HG03558 (cell line): Measurements from ENCODE around the gene SEC63.
"Not testable (repeated sequence)": the region's sequence is repeated elsewhere in the genome, so short reads cannot be mapped to it uniquely, and the experiment has no call there.

Experiments
- ATAC-seq: cut with Tn5 transposase; IDR thresholded peaks from one replicate; pipeline ENCODE4 v1.9.1; 2021; ENCODE audit warnings: moderate number of reproducible peaks; ENCODE audit not compliant: unreplicated experiment; ENCODE audit errors: extremely low read depth

Gene SEC63

DNA sequence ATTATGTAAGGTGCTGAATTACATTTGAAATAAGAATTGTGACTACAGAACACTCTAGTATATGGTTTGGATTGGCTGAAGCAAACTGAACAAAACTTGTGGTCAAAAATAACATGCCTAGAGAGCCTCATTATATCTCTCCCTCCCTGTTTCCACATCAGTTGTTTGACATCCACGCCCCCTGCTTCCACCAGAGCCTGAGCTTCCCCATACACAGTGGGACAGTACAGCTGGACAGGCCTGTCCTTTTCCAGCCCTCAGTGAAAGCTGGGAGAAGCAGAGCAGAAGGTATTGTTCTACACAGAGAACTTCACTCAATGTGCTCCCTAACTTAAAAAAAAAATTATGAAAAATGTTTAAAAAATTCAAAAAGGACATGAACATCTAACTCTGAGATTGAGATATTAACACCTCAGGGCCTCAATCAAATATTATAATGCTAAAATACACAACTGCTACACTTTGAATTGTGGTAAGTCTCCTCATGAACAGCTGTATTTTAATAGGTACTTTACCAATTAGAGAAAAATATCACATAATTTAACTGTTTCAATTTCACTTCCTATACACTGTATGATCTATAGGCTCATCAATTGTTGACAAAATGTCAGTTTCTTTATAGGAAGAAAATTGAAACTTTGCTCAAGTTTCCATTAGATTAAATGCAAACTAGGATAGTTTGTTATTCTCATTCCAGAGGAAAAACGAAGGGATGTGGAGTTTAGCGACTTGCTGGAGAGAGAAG is 89.0 kb downstream of the SEC63 start:
- no peak for ATAC-seq

DNA sequence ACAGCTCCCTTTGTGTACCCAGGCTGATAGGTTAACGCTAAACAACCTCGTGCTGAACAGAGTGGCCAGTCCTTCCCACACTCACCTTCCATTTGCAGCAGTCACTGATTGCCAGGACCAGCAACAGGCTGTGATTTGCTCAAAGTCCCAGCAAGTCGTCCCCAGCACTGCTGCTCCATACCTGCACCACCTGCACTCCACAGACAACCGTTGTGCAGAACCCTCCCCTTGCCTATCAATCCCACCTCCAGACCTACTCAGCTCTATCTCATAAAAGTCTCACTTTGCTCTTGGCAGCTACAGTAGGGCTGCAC is 90.7 kb downstream of the SEC63 start:
- ATAC-seq = no peak

GRCh38 chr6:107866606-107867301 is 91.3 kb downstream of the SEC63 start:
- no peak for ATAC-seq

DNA sequence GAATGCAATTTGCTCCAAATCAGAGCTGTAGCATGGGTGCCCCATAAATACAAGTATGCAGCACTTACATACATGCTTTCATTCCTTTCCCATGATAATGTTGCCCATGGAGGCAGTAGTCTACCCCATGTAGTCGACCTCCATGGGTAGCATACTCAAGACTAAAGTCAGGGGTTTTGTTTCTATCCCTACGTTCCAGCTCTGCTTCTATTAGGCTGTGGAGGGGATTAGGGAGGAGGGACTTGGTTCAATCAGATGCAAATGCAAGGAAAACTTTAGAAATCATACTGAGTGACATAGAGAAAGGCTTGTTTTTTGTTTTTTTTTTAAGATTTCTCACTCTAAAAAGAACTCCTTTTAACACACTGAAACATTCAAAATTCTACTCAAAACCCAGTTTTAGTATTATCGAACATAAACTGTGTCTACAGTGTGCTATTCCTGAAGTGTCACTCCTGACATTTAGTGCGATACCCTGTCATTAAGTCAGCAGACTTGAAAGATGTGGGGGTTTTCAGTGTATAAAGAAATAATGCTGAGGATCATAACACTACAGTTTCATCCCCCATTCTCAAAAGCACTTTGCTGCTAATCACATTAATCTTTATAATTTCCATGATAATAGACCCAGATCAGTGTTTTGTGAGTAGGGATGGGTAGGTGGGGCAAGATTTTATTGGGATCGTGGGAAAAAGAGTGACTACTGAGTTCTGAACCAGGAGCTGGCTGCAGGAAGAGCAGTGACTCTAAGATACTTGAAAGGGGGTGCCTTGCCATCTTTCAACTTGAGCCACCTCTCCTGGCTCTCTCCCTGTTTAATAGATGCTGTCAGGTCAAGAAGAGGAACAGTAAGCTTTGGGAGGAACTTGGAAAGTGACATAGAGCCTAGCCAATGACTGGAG is 93.5 kb downstream of the SEC63 start:
- no peak for ATAC-seq

DNA sequence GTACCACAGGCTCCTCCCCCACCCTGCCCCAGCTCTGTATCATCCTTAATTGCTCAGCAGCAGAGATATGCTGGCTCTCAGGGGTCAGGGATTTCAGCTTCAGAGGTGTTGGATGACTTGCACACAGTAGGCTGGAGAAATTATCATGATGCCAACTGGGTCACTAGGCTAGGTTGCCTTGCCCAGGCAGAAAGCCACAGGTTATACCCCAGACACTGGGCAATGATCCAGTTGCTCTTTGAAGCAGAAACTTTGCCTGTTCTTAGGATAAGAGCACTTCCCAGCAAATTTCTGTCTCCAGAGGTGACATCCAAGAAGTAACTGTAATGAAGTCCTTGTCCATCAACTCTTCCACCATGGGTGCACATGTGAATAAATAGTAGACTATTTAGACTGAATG is 95.6 kb downstream of the SEC63 start:
- no peak for ATAC-seq

- ATAC-seq = not testable (repeated sequence)
Measured at GRCh38 chr6:107860963-107861362, 97.0 kb downstream of the SEC63 start.

DNA sequence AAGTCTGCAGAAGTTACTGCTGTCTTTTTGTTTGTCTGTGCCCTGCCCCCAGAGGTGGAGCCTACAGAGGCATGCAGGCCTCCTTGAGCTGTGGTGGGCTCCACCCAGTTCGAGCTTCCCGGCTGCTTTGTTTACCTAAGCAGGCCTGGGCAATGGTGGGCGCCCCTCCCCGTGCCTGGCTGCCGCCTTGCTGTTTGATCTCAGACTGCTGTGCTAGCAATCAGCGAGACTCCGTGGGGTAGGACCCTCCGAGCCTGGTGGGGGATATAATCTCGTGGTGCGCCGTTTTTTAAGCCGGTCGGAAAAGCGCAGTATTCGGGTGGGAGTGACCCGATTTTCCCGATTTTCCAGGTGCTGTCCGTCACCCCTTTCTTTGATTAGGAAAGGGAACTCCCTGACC is 97.9 kb downstream of the SEC63 start:
- not testable (repeated sequence) for ATAC-seq

DNA sequence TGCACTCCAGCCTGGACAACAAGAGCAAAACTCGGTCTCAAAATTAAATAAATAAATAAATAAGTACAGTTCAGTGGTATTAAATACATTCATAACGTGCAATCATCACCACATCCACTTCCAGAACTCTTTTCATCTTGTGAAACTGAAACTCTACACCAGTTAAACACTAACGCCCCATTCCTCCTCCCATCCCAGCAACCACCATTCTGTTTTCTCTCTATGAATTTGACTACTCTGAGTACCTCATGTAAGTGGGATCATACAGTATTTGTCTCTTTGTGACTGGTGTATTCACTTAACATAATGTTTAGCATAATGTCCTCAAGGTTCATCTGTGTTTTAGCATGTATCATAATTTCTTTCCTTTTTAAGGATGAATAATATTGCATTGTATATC is 104.8 kb downstream of the SEC63 start:
- no peak for ATAC-seq

- no peak for ATAC-seq
Measured at GRCh38 chr6:107849325-107849724, 108.7 kb downstream of the SEC63 start.

DNA sequence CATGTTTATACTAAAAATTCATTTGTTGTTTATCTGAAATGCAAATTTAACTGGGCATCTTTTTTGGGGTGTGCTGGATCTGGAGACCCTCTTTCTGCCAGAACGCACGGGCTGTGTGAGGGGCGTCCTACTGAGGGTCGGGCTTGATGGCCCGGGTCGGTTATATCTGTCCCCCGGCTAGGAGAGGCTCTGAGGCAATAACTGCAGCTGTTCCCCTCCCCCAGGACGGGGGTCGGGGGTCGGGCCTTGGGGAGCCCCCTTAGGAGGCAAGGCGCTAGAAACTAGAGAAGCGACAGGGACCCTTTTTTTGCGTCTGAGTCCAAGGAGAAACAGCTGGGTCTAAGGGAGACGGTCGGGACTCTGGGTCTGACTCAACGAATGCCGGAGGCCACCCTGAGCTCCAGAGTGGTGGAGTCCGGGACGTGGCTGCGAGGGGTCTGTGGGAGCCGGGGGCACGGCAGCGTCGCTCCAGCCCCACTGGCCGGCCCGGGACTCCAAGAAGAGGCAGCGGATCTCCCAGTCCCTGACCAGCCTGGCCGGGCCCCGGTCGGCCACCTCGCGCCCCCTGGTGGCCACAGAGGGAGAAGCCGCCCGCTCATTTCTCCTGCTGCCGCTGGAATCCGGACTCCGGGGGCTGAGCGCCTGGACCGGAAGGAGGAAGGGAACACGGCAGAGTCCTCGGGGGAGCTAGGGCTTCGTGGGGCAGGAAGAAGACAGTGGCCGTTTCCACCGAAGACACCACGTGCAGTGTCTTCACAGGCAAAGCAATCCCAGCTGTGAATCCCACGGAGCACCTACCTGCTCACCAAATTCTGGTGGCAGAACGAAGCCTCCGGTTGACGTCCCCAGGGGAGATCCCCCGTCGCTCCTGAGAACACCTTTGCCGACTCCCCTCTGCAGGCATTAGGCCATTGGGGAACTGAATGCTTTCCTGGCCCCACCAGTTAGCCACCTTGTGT is 109.9 kb downstream of the SEC63 start:
- ATAC-seq = no peak

- no peak for ATAC-seq
Measured at GRCh38 chr6:107846262-107846795, 111.7 kb downstream of the SEC63 start.

DNA sequence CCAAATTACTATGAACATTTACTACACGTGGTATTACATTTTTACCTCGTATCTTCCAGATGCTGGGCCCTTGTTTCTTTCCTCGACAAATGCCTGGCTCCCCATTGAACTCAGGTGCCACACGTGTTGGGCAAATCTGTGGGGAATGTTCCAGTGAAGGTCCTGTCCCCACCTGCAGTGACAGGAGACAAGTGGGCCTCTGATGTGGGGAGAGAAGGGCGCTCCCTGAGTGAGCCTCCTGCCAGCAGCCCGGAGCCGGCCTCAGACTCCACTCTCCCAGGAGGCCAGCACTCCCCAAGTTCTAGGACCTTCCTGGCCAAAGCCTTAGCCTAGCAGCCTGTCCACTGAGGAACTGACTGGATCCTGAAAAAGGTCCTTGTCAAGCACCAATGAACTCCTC is 112.2 kb downstream of the SEC63 start:
- ATAC-seq = no peak

- no peak for ATAC-seq
Measured at GRCh38 chr6:107843400-107843799, 114.6 kb downstream of the SEC63 start.

GRCh38 chr6:107841275-107841670 is 116.7 kb downstream of the SEC63 start:
- no peak for ATAC-seq

- no peak for ATAC-seq
Measured at GRCh38 chr6:107840636-107841274, 117.3 kb downstream of the SEC63 start.

DNA sequence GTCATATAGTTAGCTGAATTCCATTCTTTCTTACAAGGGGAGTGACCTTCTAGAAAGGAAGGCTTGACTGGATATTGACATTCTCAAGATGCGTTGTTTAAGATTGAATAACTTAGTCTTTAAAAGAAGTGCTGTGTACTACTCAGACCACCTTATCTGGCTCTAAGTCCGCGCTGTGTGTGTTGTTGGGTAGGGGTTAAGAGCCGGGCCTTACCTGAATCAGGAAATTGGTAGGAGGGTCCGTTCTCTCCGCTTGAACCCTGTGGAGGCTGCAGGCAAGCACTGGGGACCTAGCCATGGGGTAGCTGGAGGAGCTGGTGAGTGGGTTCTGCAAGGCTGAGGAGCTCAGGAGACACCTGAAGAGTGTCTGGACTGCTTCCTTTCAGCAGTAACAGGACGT is 124.9 kb downstream of the SEC63 start:
- no peak for ATAC-seq

GRCh38 chr6:107832151-107833056 is 125.6 kb downstream of the SEC63 start:
- no peak for ATAC-seq

DNA sequence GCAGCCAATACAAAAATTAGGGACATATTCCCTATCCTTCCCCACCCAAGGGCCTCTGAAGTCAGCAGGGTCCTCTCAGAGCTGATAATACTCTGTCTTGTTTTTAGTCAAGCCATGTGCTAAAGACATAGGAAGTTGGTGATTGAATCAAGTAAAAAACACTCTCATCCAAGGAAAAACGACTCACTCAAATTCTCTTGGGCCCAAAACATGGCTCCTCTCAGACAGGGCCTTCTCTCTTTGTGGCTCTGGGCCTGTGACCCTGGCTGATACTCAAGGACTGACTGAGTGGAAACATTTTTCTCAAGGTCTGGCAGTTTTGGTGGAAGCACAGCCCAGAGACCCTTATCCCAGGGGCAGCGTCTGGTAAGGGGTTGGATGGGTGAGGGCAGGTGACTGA is 127.9 kb downstream of the SEC63 start:
- no peak for ATAC-seq
